Left cardiac atrium (tissue), 4 donors: ENCODE results near the gene UBE2E2. TPM values are rescaled to one million over a fixed set of nuclear protein-coding genes. Genes with fewer than 3 reads are reported as not detected.

Experiments
- ATAC-seq, 2 donors: fragments of 200-7000 bp; cut with Tn5 transposase; one replicate each; pipeline ENCODE4 v1.9.1; 2020; ENCODE audit warnings: mild to moderate bottlenecking in 2 of 2, moderate library complexity in 2 of 2
- DNase-seq: peaks from one replicate; pipeline ENCODE4 v3.0.0-alpha.2; 2020
- intact Hi-C, 2 donors: fragments of 100-400 bp; cut with DNase I; formaldehyde crosslinking; loops; one replicate each; pipeline versions ENCODE4 v1.14.1 to v1.15.1; 2022 to 2023
- total RNA-seq, 2 donors: library from RNA; stranded (reverse); fragmentation: NEBNext Ultra II Directional; extraction: Animal tissue kit (Norgen Biotek cat#: 25700); gene quantifications; one replicate each; pipeline ENCODE4 v1.2.1, GENCODE V29; 2021
- donor health status: DM: no; HTN: yes; CAD: no.
- donor health status: DM: no; HTN: yes; CAD: no; lungs with severe emphysema.
- donor health status: DM: yes; HTN: yes; CAD: no.
- donor health status: Dilated cardiomyopathy.

UBE2E2 gene
- total RNA-seq, 2 donors from 2014 or later: 45.6 to 54.0 TPM

DNA sequence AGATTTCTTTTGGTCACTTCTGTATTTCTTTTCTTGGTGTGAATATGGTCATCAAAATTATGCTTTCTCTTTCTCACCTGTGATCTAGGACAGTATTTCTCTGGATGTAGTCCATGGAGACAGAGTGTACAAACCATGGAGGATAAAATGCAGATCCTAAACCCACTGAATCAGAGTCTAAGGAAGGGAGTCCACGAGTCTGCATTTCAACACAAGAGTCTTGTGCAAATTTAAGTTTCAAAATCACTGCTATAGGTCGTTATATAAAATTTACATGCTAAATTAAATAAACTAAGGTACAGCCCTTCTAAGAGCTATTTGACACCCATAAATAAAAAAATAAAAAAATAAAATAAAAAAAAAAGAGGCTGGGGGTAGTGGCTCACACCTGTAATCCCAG is 17.3 kb upstream of the UBE2E2 start:
- intact Hi-C loops: no loop called here
- DNase-seq: no peak

DNA sequence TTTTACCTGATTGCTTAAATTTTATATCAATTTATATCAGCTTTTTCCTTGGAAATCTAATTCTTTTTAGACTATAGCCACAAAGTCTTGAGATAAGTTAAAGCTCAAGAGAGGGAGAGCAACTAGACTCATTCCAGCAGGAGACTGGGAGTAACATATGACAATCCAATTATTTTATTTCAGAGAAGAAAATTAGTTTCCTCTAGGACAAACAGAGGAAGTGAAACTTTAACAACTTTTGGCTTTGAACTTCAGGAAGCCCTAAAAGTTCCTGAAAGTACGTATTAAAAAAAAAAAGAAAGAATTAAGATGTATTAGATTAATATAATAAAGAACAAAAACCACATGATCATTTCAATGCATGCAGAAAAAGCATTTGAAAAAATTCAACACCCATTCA is 13.9 kb upstream of the UBE2E2 start:
- no peak for ATAC-seq
- intact Hi-C loops: no loop called here
- DNase-seq: no peak

More for the DNA sequence above, 17.3 kb upstream of the UBE2E2 start:
- ATAC-seq: no peak

DNA sequence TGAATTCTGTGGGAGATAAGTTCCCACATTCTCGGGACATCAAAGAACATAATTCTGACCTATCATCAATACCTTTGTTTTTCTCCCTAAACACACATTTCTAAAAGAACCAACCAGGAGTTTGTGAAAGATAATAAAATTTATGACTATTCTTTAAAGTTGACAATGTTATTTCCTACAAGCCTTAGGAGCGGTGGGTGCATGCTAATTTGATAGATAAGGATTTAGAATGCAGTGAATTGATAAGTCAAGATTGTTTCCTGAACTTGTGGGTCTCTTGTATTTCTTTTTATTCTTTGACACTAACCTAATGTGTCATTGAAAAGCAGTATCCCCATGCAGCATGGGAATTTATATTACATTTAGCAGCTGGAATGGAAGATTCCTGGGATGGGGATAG is 10.3 kb upstream of the UBE2E2 start:
- intact Hi-C loops: no loop called here
- ATAC-seq: no peak
- no peak for DNase-seq

DNA sequence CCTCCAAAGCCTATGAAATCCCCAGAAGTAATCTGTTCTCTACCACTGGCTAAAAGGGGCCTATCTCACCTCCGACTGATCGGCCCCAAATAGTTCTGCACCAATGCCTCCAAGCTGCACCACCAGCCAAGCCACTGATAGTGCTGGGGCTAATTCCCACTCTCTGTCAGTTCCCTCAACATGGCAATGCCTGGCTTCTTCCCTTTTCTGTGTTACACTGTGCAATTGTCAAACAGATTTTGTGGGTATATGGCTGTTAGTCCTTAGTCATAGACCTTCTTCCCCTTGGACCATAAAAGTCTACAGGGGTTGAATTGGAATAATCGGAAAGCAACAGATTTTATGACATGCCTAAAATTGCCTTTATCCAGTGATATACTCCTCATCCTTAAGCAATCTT is 9.3 kb upstream of the UBE2E2 start:
- no peak for ATAC-seq
- DNase-seq: no peak
- intact Hi-C loops: no loop called here

DNA sequence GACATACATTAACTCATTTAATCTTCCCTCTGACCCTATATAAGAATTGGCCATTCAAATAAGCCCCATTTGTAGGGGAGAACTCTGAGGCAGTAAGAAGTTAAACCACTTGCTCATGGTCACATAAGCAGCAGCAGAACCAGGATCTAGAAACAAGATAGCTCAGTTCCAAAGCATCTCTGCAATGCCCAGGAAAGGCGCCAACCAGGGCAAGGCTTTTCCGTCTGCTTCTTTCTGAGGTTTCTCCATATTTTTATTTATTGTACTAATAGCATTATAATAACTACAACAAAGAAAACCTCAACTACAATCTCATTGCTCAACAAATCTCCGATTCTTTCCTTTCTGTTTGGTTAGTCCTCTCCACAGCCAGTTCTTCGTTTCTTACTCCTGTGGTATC is 4.3 kb upstream of the UBE2E2 start:
- no peak for DNase-seq
- ATAC-seq: no peak
- intact Hi-C loops: no loop called here

DNA sequence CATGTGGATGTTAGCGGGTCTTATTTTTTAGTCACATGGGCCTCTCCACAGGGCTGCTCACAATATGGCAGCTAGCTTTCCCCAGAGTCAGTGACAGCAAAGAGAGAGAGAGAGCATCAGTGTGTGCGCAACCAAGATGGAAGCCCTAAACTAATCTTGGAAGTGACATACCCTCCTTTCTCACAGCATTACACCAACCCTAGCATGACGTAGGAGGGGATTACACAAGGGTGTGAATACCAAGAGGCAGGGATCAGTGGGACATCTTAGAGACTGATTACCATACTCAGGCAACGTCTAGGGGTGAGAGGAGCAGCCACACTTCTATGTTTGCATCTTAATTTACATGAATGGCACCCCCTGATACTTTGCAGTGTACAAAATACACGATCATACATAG is 3.5 kb upstream of the UBE2E2 start:
- intact Hi-C loops: loop anchor here in 1 of 2 donors (10.0 kb wide), 1 partner anchor 605 kb away; the partner anchor contains the start of gene UBE2E1
- ATAC-seq: no peak
- no peak for DNase-seq

DNA sequence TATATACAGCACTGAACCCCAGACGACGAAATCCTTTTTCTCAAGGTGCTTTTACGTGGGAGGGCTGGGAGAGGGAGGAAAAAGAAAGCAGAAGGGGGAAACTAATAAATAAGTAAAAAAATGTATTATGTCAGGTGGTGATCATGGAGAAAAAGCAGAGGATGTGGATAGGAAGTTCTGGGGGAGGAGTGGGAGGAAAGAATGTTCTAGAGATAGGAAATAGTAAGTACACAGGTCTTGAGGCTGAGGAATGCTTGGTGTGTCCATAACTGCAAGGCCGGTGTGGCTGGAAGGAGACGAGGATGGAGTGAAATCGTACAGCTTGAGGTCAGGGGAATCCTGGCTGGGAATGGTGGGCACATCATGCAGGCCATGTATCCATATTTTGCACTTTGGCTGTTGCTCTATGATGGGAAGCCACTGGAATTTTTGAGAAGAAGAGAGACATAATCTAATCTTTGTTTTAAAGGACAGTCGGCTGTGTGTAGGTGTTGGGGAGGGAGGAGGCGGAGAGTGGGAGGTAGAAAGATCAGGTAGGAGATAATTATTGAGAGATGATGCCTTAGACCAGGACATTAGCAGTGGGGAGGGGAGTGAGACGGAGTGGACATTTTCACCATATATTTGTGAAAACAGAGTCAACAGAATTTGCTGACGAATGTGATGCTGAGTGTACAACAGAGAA is 1.8 kb upstream of the UBE2E2 start:
- ATAC-seq (no peak), DNase-seq (no peak)
- intact Hi-C loops: loop anchor here in 1 of 2 donors (10.0 kb wide), 1 partner anchor 604 kb away; the partner anchor contains the start of gene UBE2E1

DNA sequence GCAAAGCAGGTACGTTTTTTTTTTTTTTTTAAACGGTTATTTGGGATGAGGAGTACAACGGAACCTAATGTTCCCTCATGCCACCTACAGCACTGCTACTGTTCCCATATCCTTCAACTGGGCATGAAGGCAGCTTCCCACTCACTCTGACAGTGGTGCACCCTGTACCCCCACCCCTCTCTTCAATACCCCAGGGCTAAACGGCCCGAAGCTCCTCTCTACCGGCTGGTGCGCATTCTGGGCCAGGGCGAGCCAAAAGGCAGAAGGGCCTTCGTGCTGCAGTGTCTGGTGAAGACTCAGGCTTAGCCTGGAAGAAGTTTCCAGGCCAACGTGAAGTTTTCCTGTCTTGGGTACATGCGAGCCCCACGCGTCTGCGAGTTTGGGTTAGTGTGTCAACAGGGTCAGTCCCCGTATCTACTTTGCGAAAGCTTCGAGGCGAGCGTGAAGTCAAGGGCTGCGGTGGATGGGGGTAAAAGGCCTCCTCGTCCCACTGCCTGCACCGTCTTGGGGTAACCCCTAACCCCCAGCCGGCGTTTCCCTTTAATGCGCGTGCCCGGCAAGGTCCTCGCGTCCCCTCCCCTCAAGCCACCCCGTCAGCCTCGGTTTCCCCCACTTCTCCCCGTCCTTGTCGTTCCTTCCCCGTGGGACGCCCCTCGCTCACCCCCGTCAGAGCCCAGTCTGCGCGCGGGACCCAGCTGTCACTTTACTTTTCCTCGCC is 765 bp upstream of the UBE2E2 start:
- intact Hi-C loops: loop anchor here in 1 of 2 donors (10.0 kb wide), 1 partner anchor 602 kb away; the partner anchor contains the start of gene UBE2E1
- ATAC-seq (peak; percentile 42 to 48), DNase-seq (no peak)

DNA sequence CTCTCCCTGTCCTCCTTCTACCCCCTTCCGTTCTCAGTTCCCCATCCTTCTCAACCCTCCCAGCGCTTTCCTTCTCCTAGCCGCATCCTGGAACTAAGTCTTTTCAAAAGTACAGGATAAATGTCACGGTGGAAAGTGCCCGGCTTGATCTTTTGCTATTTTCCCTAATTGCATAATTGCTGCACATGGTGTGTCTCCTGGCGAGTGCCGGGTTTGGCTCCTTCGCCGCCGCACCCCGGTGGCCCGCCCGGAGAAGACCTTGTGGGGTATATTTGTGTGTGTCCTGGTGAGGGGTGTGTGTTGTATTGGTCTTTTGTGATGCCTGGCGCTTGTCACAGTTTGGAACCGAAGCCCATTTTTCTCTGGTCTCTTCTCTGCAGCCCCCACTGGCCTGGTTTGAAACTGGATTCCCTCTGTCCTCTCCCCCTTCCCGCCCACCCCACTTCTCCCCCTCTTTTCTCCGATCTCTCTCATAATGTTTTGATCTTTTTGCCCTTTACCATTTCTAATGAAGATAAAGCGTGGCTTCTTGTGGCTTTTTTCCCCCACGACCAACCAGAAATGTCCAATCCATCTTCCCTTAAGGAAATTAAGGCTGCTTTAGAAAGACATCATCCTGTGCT is 692 bp downstream of the UBE2E2 start:
- DNase-seq (peak; percentile 43), ATAC-seq (peak; percentile 4 to 25)
- intact Hi-C loops: loop anchor here in 1 of 2 donors (10.0 kb wide), 1 partner anchor 601 kb away; the partner anchor contains the start of gene UBE2E1

DNA sequence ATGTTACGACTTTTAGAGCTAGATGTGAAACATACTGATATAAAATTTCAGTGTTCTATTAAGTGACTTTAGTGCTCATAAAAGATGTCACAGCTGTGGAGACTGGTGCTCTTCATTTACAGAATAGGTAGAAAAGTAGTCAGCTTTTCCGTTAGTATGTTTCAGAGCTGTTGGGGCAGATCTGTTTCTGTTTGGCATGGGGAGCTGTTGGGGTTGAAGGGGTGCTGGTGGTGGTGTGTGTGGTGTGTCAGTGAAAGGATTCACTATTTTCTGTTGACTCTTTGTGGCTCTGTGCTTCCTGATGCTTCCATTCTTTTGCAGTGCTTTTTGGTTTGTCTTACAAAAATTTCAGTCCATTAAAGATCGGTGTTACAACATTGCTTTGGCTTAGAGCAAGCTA is 3.2 kb downstream of the UBE2E2 start:
- ATAC-seq (no peak), DNase-seq (no peak)
- intact Hi-C loops: loop anchor here in 1 of 2 donors (10.0 kb wide), 1 partner anchor 598 kb away; the partner anchor contains the start of gene UBE2E1

DNA sequence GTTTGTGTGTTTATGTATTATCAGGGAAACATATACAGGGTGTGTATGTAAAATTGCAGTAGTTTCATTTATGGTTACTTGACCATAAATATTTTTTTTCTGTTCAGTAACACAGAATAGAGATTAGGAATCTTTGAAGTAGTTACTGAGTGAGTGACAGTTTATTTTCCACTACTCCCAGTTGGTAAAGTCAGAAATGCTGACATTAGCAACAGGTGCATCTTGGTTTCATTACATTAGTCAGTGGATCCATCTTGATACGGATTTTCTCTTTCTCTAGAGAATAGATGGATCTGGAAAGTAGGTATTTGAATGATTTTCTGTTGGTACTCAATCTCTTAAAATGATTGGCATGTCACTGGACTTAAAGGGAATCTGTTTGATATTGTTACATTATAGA is 6.0 kb downstream of the UBE2E2 start:
- no peak for ATAC-seq
- intact Hi-C loops: loop anchor here in 1 of 2 donors (10.0 kb wide), 1 partner anchor 596 kb away; the partner anchor contains the start of gene UBE2E1
- no peak for DNase-seq

DNA sequence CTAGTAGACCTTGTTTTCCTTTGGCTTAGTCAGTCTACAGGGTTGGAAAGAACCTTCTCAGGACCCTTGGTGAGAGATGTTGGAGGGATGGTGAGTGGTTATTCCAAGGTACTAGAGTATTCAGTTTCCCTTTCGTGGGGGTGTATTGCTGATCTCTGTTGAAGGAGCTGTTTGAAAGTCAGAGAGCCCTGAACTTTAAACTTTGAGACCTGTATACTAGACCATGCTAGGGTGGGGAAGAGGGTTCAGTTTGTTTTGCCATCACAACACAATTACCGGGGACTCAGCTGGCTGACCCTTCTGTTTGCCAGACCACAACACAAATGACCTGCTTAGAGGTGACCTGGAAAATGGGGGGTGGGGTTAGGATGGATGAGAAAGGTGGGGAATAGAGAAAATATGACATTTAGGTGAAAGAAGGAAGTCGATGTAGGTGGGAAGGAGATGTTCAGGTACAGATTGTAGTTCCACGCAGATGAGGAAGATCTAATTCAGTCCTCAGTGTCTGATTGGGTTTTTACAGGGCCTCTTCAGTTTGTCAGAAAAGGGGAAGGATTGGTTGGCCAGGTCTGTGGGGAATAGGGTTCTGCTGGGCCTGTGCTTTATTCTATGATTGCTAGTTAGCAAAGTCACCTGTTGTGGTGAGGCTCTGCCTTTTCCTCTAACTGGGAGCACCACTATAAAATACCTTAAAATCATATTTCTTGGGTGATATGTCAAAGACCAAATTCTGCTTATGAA is 6.8 kb downstream of the UBE2E2 start:
- intact Hi-C loops: loop anchor here in 1 of 2 donors (10.0 kb wide), 1 partner anchor 595 kb away; the partner anchor contains the start of gene UBE2E1
- DNase-seq (no peak), ATAC-seq (no peak)

DNA sequence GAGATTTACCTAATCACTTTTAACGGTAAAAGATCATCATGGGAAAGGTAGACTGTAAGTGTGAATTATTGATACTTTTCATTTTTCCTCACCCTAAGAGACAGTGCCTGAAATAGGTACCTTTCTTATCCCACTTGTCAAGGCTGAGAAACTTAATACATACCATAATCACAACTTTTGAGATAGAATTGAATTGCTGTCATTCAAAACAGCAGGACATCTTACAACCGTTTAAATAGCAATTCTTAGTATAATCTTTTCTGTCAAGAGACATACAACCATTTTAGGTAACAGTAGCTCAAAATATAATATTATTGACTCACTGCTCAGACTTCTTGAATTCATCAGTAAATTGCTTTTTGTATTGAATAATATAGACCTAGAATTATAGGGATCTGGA is 10.7 kb downstream of the UBE2E2 start:
- ATAC-seq (no peak), DNase-seq (no peak)
- intact Hi-C loops: no loop called here

DNA sequence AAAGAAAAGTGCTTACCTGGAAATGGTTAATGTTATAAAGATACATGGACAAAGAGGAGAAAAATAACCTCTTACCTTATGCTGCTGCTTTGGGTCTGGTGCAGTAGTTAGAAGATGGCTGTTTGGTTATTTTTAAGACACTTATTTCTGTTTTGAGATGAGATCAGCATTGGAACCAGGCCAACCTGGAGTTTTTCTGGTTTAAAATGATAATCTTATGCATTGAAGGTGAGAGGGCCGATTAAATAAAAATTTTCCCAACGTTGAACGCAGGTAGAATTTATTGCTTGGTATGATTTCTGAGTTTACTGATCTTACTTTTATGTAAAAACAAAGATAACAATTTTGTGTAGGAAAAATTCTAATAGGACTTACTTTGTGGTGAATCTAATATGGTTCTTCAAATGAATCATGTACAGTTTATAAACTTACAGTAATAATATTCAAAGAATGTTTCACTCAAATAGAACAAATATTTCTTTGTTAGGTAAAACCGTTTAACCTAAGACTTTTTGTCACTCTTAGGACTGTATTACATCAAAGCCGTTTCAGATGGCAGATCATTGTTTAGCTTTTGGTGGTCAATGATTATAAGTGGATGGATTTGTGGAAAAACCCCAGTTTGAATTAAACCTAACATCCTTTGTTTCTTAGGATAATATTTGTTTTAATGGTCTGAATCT is 14.9 kb downstream of the UBE2E2 start:
- ATAC-seq (no peak), DNase-seq (no peak)
- intact Hi-C loops: no loop called here

DNA sequence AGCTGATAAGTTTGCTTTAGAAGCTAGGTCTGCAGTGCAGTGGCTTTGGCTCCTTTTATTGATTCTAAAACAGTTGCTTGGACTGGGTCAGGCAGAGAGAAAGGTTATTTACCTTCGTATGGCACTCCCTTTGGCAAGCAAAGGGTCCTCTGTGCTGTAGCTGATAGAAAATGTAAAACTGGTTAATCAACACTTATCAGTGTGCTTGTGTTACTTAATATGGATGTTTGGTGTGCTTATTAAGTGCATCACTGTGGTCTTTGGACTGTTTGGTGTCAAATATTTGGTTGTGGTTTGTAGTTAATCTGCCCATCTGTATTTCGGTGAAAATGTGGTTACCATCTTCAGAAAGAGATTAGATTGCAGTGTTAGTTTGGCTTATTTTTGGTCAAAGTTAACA is 16.0 kb downstream of the UBE2E2 start:
- intact Hi-C loops: no loop called here
- ATAC-seq (no peak), DNase-seq (no peak)

DNA sequence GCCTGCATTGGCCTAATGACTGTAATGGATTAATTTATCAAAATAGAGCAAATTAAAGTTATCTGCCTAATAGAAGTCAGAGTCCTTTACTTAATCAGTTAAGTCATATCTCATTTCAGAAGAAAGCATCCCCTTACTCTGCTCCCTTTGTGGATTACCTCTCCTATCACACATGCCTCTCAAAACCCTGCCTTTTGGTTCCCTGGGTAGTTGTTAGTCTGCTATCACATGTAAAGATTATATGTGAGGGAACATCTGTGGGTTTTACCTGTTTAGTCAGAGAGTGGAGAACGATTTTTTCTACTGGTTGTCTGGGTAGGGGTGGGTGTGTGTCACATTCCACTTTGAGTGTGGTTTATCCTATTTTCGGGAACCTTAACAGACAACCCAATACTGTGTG is 16.4 kb downstream of the UBE2E2 start:
- ATAC-seq (no peak), DNase-seq (no peak)
- intact Hi-C loops: no loop called here

DNA sequence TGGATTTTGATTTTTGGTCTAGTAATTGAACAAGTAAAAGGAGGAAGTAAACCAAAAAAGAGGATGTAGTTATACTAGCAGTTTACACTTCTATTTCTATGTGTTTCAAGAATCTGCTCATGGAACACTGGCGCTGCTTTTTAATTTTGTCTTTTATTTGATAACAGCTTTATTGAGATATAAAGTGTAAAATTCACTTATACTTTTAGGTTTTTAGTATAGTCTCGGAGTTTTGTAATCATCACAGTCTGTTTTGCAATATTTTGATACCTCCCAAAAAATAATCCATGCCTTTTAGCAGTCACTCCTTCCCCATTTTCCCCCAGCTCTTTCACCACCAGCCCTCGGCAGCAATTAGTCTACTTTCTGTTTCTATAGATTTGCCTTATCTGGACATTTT is 18.0 kb downstream of the UBE2E2 start:
- ATAC-seq: no peak
- intact Hi-C loops: no loop called here

DNA sequence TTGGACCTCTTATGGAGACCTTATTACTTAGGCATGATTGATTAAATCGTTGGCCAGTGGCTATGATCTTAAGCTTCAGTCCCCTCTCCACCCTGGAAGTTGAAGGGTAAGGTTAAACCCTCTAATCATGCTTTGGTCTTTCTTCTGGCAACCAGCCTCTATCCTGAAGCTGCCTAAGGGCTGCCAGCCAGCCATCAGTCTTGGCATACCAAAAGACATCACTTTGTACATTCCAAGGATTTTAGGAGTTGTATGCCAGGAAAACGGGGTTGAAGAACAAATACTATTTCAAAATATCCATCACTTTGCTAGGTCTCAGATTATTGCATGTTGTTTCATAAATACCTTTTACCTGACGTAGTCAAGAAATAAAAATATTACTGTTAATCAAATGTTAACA is 28.9 kb downstream of the UBE2E2 start:
- no peak for DNase-seq
- intact Hi-C loops: no loop called here
- peak; percentile 61 to 68 for ATAC-seq

More for the DNA sequence above, 18.0 kb downstream of the UBE2E2 start:
- no peak for DNase-seq

DNA sequence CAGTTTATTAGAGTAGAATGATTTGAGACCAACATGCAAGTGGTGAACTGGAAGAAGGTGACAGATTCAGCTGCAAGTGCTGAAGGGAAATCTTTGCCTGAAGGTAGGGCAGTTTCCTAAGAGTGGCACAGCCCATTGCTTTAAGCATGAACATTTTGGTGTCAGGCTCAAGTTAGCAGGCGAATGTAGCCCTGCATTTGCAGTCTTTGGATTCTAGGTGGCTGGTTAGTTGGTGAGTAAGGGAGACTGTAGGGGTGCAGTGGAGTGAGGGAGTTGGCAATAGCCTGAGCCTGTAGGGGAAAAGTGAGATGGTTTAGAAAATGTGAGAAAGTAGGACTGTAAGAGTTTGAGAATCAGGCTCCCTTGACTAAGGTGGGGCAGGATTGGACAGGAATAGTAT is 29.7 kb downstream of the UBE2E2 start:
- DNase-seq (no peak), ATAC-seq (no peak)
- intact Hi-C loops: no loop called here
